Keratinocyte (primary cell): Measurements from ENCODE around the gene MGAT5. TPM values are rescaled to one million over a fixed set of nuclear protein-coding genes. Genes with fewer than 3 reads are reported as not detected.

Source experiments
- DNase-seq: peaks from one replicate; pipeline ENCODE4 v3.0.0-alpha.2; 2011; ENCODE audit warnings: low read depth, missing footprints, low spot score
- FAIRE-seq: peaks from 2 replicates; lab custom pipeline; 2011; peaks lifted over from hg19 to GRCh38; lab: Jason Lieb, UNC
- H2AFZ ChIP-seq: 2 replicates; pipeline ENCODE4 v1.6.0; 2012; ENCODE audit warnings: low read length, control low read depth, inconsistent platforms; ENCODE audit not compliant: control insufficient read depth
- H3K27ac ChIP-seq: 2 replicates; pipeline ENCODE4 v1.5.1; 2011; ENCODE audit warnings: low read length; ENCODE audit not compliant: control insufficient read depth, insufficient read depth
- H3K27me3 ChIP-seq: 3 replicates; pipeline ENCODE4 v1.6.0; 2011; ENCODE audit warnings: low read length; ENCODE audit not compliant: control insufficient read depth, insufficient read depth; ENCODE audit errors: extremely low read depth
- H3K36me3 ChIP-seq, 2 experiments: 2 replicates in 1 of 2; 3 replicates in 1 of 2; pipeline ENCODE4 v1.5.1; 2011; ENCODE audit warnings: low read length in 2 of 2, mild to moderate bottlenecking in 1 of 2; ENCODE audit not compliant: control insufficient read depth in 2 of 2, insufficient read depth in 2 of 2; ENCODE audit errors: extremely low read depth in 1 of 2
- H3K4me1 ChIP-seq: 3 replicates; pipeline ENCODE4 v1.5.1; 2011; ENCODE audit warnings: low read length; ENCODE audit not compliant: control insufficient read depth, insufficient read depth; ENCODE audit errors: extremely low read depth
- H3K4me2 ChIP-seq: 3 replicates; pipeline ENCODE4 v1.6.0; 2011; ENCODE audit warnings: low read depth, low read length; ENCODE audit not compliant: control insufficient read depth, insufficient read depth; ENCODE audit errors: extremely low read depth
- H3K4me3 ChIP-seq, 3 experiments: fragments of 200-600 bp in 1 of 3; sonication (generic) in 1 of 3; 2 replicates in 2 of 3; 3 replicates in 1 of 3; pipeline ENCODE4 v1.5.1; 2011 to 2016; ENCODE audit warnings: low read length in 3 of 3, mild to moderate bottlenecking in 3 of 3, control low read depth in 2 of 3, inconsistent platforms in 1 of 3, low read depth in 1 of 3, mixed read lengths in 1 of 3, mixed run types in 1 of 3, moderate library complexity in 1 of 3; ENCODE audit not compliant: control insufficient read depth in 2 of 3, insufficient read depth in 2 of 3; ENCODE audit errors: extremely low read depth in 1 of 3
- H3K79me2 ChIP-seq: 2 replicates; pipeline ENCODE4 v1.6.0; 2012; ENCODE audit warnings: low read length; ENCODE audit not compliant: control insufficient read depth, insufficient read depth
- H3K9ac ChIP-seq: 3 replicates; pipeline ENCODE4 v1.6.0; 2011; ENCODE audit warnings: low read length; ENCODE audit not compliant: control insufficient read depth, insufficient read depth; ENCODE audit errors: extremely low read depth
- H3K9me1 ChIP-seq: 3 replicates; pipeline ENCODE4 v1.6.0; 2011; ENCODE audit warnings: low read length; ENCODE audit not compliant: control insufficient read depth, insufficient read depth; ENCODE audit errors: extremely low read depth
- H3K9me3 ChIP-seq: 2 replicates; pipeline ENCODE4 v1.5.1; 2012; ENCODE audit warnings: low read depth, low read length; ENCODE audit not compliant: control insufficient read depth
- H4K20me1 ChIP-seq: 3 replicates; pipeline ENCODE4 v1.6.0; 2011; ENCODE audit warnings: low read length; ENCODE audit not compliant: control insufficient read depth, insufficient read depth; ENCODE audit errors: extremely low read depth
- CTCF ChIP-seq, 3 experiments: IDR thresholded peaks in 1 of 3; conservative IDR thresholded peaks in 1 of 3; optimal IDR thresholded peaks in 1 of 3; 2 replicates in 2 of 3; 3 replicates in 1 of 3; pipeline versions ENCODE3 to v1.5.1; 2011; ENCODE audit warnings: low read length in 3 of 3, mild to moderate bottlenecking in 3 of 3, moderate library complexity in 2 of 3, control low read depth in 1 of 3, inconsistent platforms in 1 of 3; ENCODE audit not compliant: insufficient read depth in 2 of 3; ENCODE audit errors: extremely low read depth in 1 of 3
- EZH2 ChIP-seq: IDR thresholded peaks from one replicate; pipeline ENCODE4 v1.6.1; 2012; ENCODE audit warnings: inconsistent platforms, mild to moderate bottlenecking, low read length, moderate library complexity
- dilution Hi-C: fragments of 300-500 bp; cut with MboI; formaldehyde crosslinking; loops from one replicate; pipeline ENCODE4 v1.7.0; 2020; ENCODE audit warnings: low sequenced_read_pairs; ENCODE audit not compliant: extremely low pct_ligation_motif_present
- polyA plus RNA-seq, 5 experiments: library from polyadenylated mRNA; depleted of rRNA in 3 of 5; stranded (reverse) in 3 of 5; stranded (forward) in 1 of 5; unstranded in 1 of 5; fragments of >200 nt; gene quantifications; 1 replicate in 1 of 5; 2 replicates in 3 of 5; 3 replicates in 1 of 5; pipeline versions ENCODE4 v1.2.1 to v1.2.3, GENCODE V29; 2011 to 2012; ENCODE audit warnings: missing spikeins in 2 of 5, low read depth in 1 of 5, low replicate concordance in 1 of 5

Gene MGAT5
- polyA plus RNA-seq, 1 donor (not counting 4 experiments of a cell fraction or from before 2014, with no cell fraction given), result 23.0 TPM

DNA sequence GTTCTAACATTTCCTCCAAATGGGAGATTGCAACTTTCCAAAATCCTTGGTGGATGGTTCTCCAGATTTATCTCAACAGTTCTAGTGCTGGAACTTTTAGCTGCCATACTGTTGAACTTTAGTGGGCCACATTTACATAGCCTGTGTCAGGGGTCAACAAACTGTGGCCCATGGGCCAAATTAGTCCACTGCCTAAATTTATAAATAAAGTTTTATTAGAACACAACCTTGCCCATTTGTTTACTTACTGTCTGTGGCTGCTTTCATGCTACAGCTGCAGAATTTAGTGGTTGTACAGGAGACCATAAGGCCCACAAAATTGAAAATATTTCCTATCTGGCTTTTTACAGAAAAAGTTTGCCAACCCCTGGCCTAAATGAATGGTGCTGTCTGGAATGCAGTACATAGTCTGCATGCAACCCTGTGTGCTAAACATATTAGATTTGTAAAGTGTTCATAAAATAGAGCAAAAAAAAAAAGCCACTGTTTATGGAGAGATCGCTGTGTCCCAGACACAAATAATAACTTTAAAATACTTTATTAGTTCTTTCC lies 30.3 kb downstream of the MGAT5 start:
- Histone ChIP-seq H4K20me1 (no peaks in the 10 kb centered on the region), H3K27me3 (no peaks in the 10 kb centered on the region), H3K9me1 (peaks cover 2% of the 10 kb centered on the region), H3K79me2 (no peaks in the 10 kb centered on the region), H3K4me3 (no peak overlapping the region), H3K36me3 (no peaks in the 10 kb centered on the region), H3K27ac (no peak overlapping the region), H3K9me3 (no peaks in the 10 kb centered on the region), H3K4me2 (no peak overlapping the region), H3K9ac (no peak overlapping the region), H3K4me1 (no peaks in the 10 kb centered on the region), H2AFZ (no peak overlapping the region)
- TF ChIP-seq CTCF (optimal IDR thresholded peaks at IDR 0.05 in 1 of 3, IDR thresholded peaks at IDR 0.05 in 1 of 3, conservative IDR thresholded peaks at IDR 0.05 in 1 of 3; ENCODE audit: extremely low read depth in 1 of 3, insufficient read depth in 2 of 3, low read length in 3 of 3) (no peak), EZH2 (no peak)
- FAIRE-seq (no peak), DNase-seq (no peak)
- dilution Hi-C loops, result no loop called here

DNA sequence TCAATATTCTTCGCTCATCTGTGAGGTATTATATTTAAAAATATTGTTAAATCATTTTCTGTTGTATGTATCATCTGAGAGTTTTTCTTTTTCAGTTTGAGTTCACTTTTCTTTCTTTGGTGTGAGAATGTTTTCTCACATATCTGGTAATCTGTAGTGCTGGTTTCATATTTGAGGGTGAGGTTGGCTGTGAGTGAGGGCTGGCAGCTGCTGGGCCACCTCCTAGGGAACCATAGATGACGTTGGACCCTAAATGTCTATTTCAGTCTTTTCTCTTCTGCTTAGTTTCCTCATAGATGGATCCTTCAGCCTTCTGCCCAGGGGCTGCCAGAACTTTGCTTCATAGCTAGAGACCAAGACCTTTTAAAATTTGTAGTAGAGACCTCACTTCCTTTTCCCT lies 33.5 kb downstream of the MGAT5 start:
- FAIRE-seq (no peak), DNase-seq (no peak)

More for the DNA sequence above, 33.5 kb downstream of the MGAT5 start:
- H3K4me2 ChIP-seq, result no peak overlapping the region
- H3K79me2 ChIP-seq, result no peaks in the 10 kb centered on the region
- H2AFZ ChIP-seq, result no peak overlapping the region
- no peaks in the 10 kb centered on the region for H3K9me3 ChIP-seq
- no peak overlapping the region for H3K4me3 ChIP-seq
- H3K9ac ChIP-seq, result no peak overlapping the region
- H3K36me3 ChIP-seq, result no peaks in the 10 kb centered on the region
- no peak overlapping the region for H3K27ac ChIP-seq
- dilution Hi-C loops, result no loop called here
- H4K20me1 ChIP-seq, result no peaks in the 10 kb centered on the region
- no peak for TF ChIP-seq EZH2
- TF ChIP-seq CTCF (optimal IDR thresholded peaks at IDR 0.05 in 1 of 3, IDR thresholded peaks at IDR 0.05 in 1 of 3, conservative IDR thresholded peaks at IDR 0.05 in 1 of 3; ENCODE audit: extremely low read depth in 1 of 3, insufficient read depth in 2 of 3, low read length in 3 of 3), result no peak
- H3K4me1 ChIP-seq, result no peaks in the 10 kb centered on the region
- H3K27me3 ChIP-seq, result no peaks in the 10 kb centered on the region
- H3K9me1 ChIP-seq, result no peaks in the 10 kb centered on the region
